HEK293T (cell line): ENCODE measurements around the gene CD200R1.

Source experiments
- ARNT ChIP-seq: fragments of 450-650 bp; IDR thresholded peaks from 2 replicates; pipeline ENCODE4 v1.6.1; 2017; ENCODE audit warnings: mild to moderate bottlenecking
- BHLHE40 ChIP-seq: fragments of 450-650 bp; IDR thresholded peaks from 2 replicates; pipeline ENCODE4 v1.6.1; 2016; ENCODE audit warnings: mild to moderate bottlenecking, moderate library complexity, borderline replicate concordance
- ELF4 ChIP-seq: fragments of 450-650 bp; IDR thresholded peaks from 2 replicates; pipeline ENCODE4 v1.6.1; 2017; ENCODE audit warnings: antibody characterized with exemption
- FOXA1 ChIP-seq: fragments of 450-650 bp; IDR thresholded peaks from 2 replicates; pipeline ENCODE4 v1.6.1; 2016; ENCODE audit warnings: mild to moderate bottlenecking
- FOXK2 ChIP-seq: fragments of 450-650 bp; IDR thresholded peaks from 2 replicates; pipeline ENCODE4 v1.6.1; 2016; ENCODE audit warnings: mild to moderate bottlenecking
- FOXM1 ChIP-seq: fragments of 450-650 bp; IDR thresholded peaks from 2 replicates; pipeline ENCODE4 v1.6.1; 2017; ENCODE audit warnings: mild to moderate bottlenecking, borderline replicate concordance
- HDGF ChIP-seq: fragments of 450-650 bp; IDR thresholded peaks from 2 replicates; pipeline ENCODE4 v1.6.1; 2017; ENCODE audit warnings: antibody characterized with exemption, borderline replicate concordance
- LEF1 ChIP-seq: fragments of 450-650 bp; IDR thresholded peaks from 2 replicates; pipeline ENCODE4 v1.6.1; 2017; ENCODE audit warnings: mild to moderate bottlenecking, borderline replicate concordance
- NFRKB ChIP-seq: fragments of 450-650 bp; IDR thresholded peaks from 2 replicates; pipeline ENCODE4 v1.6.1; 2016; ENCODE audit warnings: mild to moderate bottlenecking, moderate library complexity
- SP1 ChIP-seq: fragments of 450-650 bp; IDR thresholded peaks from 2 replicates; pipeline ENCODE4 v1.6.1; 2017
- SUZ12 ChIP-seq: fragments of 450-650 bp; IDR thresholded peaks from 2 replicates; pipeline ENCODE4 v1.6.1; 2016; ENCODE audit warnings: mild to moderate bottlenecking
- TARDBP ChIP-seq: fragments of 450-650 bp; IDR thresholded peaks from 2 replicates; pipeline ENCODE4 v1.6.1; 2016
- ZNF384 ChIP-seq: fragments of 450-650 bp; IDR thresholded peaks from 2 replicates; pipeline ENCODE4 v1.6.1; 2016
- TF ChIP-seq, protein P1 (sequence below): fragments of 450-650 bp; IDR thresholded peaks from 2 replicates; pipeline ENCODE4 v1.6.1; 2016

DNA sequence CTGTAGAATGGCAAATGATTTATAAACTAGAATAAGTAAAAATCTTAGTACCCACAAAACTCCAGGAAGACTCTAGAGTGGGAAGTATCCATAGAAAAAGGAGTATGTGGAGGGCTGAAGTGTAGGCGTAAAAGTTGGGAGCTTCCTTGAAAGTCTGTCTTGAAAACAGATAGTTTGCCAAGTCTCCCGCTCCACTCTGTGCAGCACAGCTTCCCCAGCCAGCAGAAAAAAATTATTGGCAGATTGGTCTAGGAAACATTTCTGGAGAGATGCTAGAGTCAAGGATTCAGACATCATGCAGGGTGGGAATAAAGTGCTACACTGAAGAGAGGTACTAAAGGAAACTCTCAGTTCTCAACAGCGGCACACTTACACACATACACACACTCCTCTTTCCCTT lies 74.8 kb downstream of the CD200R1 start:
- no peak for TF ChIP-seq FOXM1
- TF ChIP-seq SP1 = no peak
- TF ChIP-seq FOXA1 = no peak
- no peak for TF ChIP-seq HDGF
- no peak for TF ChIP-seq SUZ12
- no peak for TF ChIP-seq ARNT
- no peak for TF ChIP-seq LEF1
- TF ChIP-seq BHLHE40 = no peak
- TF ChIP-seq, protein P1, sequence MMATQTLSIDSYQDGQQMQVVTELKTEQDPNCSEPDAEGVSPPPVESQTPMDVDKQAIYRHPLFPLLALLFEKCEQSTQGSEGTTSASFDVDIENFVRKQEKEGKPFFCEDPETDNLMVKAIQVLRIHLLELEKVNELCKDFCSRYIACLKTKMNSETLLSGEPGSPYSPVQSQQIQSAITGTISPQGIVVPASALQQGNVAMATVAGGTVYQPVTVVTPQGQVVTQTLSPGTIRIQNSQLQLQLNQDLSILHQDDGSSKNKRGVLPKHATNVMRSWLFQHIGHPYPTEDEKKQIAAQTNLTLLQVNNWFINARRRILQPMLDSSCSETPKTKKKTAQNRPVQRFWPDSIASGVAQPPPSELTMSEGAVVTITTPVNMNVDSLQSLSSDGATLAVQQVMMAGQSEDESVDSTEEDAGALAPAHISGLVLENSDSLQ = no peak
- no peak for TF ChIP-seq ZNF384
- no peak for TF ChIP-seq FOXK2
- no peak for TF ChIP-seq NFRKB
- no peak for TF ChIP-seq TARDBP
- no peak for TF ChIP-seq ELF4
